OCI-LY7 (cell line): ENCODE measurements around the gene ABCA7. TPM values are rescaled to one million over a fixed set of nuclear protein-coding genes. Genes with fewer than 3 reads are reported as not detected.

Experiments used
- BruUV-seq: library from RNA; stranded (reverse); fragments of 400-500 nt; replicated peaks from 2 replicates; lab custom pipeline; 2021; lab: Mats Ljungman, UMichigan
- CTCF ChIA-PET: fragments of 300-600 bp; sonication (Branson Sonifier 250); formaldehyde crosslinking; loops from one replicate; lab custom pipeline; 2022; ENCODE audit warnings: antibody characterized with exemption; ENCODE audit not compliant: unreplicated experiment; lab: Charles Lee
- POLR2A ChIA-PET: fragments of 300-600 bp; sonication (Branson Sonifier 250); formaldehyde crosslinking; loops from one replicate; lab custom pipeline; 2022; ENCODE audit warnings: antibody characterized with exemption; lab: Charles Lee
- DNase-seq: peaks from one replicate; pipeline ENCODE4 v3.0.0-alpha.2; 2015; ENCODE audit warnings: low spot score
- H2AFZ ChIP-seq: fragments of 200-600 bp; sonication (generic), shearing (Covaris generic); 2 replicates; pipeline ENCODE4 v1.6.1; 2014; ENCODE audit warnings: mild to moderate bottlenecking, antibody characterized with exemption, low read length, moderate library complexity
- H3K27ac ChIP-seq: fragments of 200-600 bp; sonication (generic); 2 replicates; pipeline ENCODE4 v1.5.1; 2014; ENCODE audit warnings: mixed run types, low read depth, mild to moderate bottlenecking, moderate library complexity, low read length, inconsistent platforms; ENCODE audit not compliant: poor library complexity, severe bottlenecking
- H3K36me3 ChIP-seq: fragments of 200-600 bp; sonication (generic); 2 replicates; pipeline ENCODE4 v1.6.1; 2014; ENCODE audit warnings: mild to moderate bottlenecking, antibody characterized with exemption, low read length, moderate library complexity, mixed read lengths; ENCODE audit not compliant: insufficient read depth
- H3K4me1 ChIP-seq: fragments of 200-600 bp; sonication (generic); 2 replicates; pipeline ENCODE4 v1.5.1; 2014; ENCODE audit warnings: mild to moderate bottlenecking, low read length; ENCODE audit not compliant: insufficient read depth, poor library complexity, severe bottlenecking
- H3K4me2 ChIP-seq: fragments of 200-600 bp; sonication (generic); 2 replicates; pipeline ENCODE4 v1.6.1; 2014; ENCODE audit warnings: mild to moderate bottlenecking, low read length
- H3K4me3 ChIP-seq: fragments of 200-600 bp; sonication (generic); 2 replicates; pipeline ENCODE4 v1.5.1; 2014; ENCODE audit warnings: mild to moderate bottlenecking, low read depth, low read length; ENCODE audit not compliant: poor library complexity, severe bottlenecking
- H3K79me2 ChIP-seq: fragments of 200-600 bp; sonication (generic); 2 replicates; pipeline ENCODE4 v1.6.1; 2016; ENCODE audit warnings: low read depth, mild to moderate bottlenecking, low read length, moderate library complexity, mixed read lengths; ENCODE audit not compliant: insufficient read depth
- H3K9me2 ChIP-seq: fragments of 200-600 bp; sonication (generic); 2 replicates; pipeline ENCODE4 v1.6.1; 2016; ENCODE audit warnings: mild to moderate bottlenecking, low read length, mixed read lengths; ENCODE audit not compliant: insufficient read depth
- H3K9me3 ChIP-seq: fragments of 200-600 bp; sonication (generic); 2 replicates; pipeline ENCODE4 v1.6.1; 2014; ENCODE audit warnings: mild to moderate bottlenecking, mixed run types, low read length, mixed read lengths
- H4K20me1 ChIP-seq: fragments of 200-600 bp; sonication (generic); 2 replicates; pipeline ENCODE4 v1.6.1; 2014; ENCODE audit warnings: mild to moderate bottlenecking, antibody characterized with exemption, low read length, moderate library complexity, mixed read lengths; ENCODE audit not compliant: insufficient read depth
- CTCF ChIP-seq: fragments of 200-600 bp; sonication (generic); conservative IDR thresholded peaks from 2 replicates; pipeline ENCODE4 v1.5.1; 2014; ENCODE audit warnings: mild to moderate bottlenecking, antibody characterized with exemption, low read length, moderate library complexity, mixed read lengths
- EZH2phosphoT487 ChIP-seq: fragments of 200-600 bp; sonication (generic); IDR thresholded peaks from 2 replicates; pipeline ENCODE4 v1.6.1; 2018; ENCODE audit warnings: low read depth, borderline replicate concordance, mild to moderate bottlenecking, mixed run types, antibody characterized with exemption, low read length, moderate library complexity, mixed read lengths
- intact Hi-C: fragments of 100-400 bp; cut with micrococcal nuclease; formaldehyde crosslinking; loops from one replicate; pipeline ENCODE4 v1.10.0; 2022; ENCODE audit not compliant: unreplicated experiment
- total RNA-seq, 2 experiments: library from RNA; depleted of rRNA in 1 of 2; stranded (reverse); fragments of >200 nt in 1 of 2; shearing (Covaris generic) in 1 of 2; gene quantifications; 2 replicates each; pipeline ENCODE4 v1.2.3, GENCODE V29; 2014 to 2022

The ABCA7 gene
- total RNA-seq, 2 experiments from 2014 or later: 43.3 to 66.6 TPM

- Histone ChIP-seq H3K4me3 (no peak overlapping the region), H3K36me3 (peaks cover 78% of the 10 kb centered on the region), H3K4me1 (peaks cover 63% of the 10 kb centered on the region), H3K9me2 (no peaks in the 10 kb centered on the region), H4K20me1 (no peaks in the 10 kb centered on the region), H3K79me2 (peaks cover 25% of the 10 kb centered on the region), H3K9me3 (no peaks in the 10 kb centered on the region), H3K4me2 (no peak overlapping the region), H3K27ac (no peak overlapping the region), H2AFZ (no peak overlapping the region)
- no peak for DNase-seq
- ChIA-PET POLR2A (no interaction called here), CTCF (no interaction called here)
- intact Hi-C loops: no loop called here
- TF ChIP-seq CTCF (no peak), EZH2phosphoT487 (no peak)
- BruUV-seq: no TSS peak
Measured at GRCh38 chr19:1073063-1073955, 33.4 kb downstream of the ABCA7 start.

- no peaks in the 10 kb centered on the region for H3K9me2 ChIP-seq
- peaks cover 18% of the 10 kb centered on the region; the same call in 1 of the 2 replicates for H3K79me2 ChIP-seq
- H2AFZ ChIP-seq: no peak overlapping the region
- intact Hi-C loops: no loop called here
- no peaks in the 10 kb centered on the region for H4K20me1 ChIP-seq
- peak overlapping the region; percentile 60 for H3K4me2 ChIP-seq
- ChIA-PET POLR2A (interaction anchor here (0.6 to 2.3 kb wide), 4 partner anchors 9 to 47 kb away, joined by 3 to 6 read pairs (median 5); partner anchors contain the start of gene CNN2), CTCF (interaction anchor here (0.5 kb wide), 1 partner anchor 39 kb away, joined by 6 read pairs; no protein-coding TSS in a partner anchor)
- peak overlapping the region; percentile 50 for H3K27ac ChIP-seq
- peak overlapping the region; percentile 43 for H3K4me3 ChIP-seq
- no TSS peak for BruUV-seq
- TF ChIP-seq CTCF: no peak
- no peak for TF ChIP-seq EZH2phosphoT487
- H3K4me1 ChIP-seq: peaks cover 59% of the 10 kb centered on the region
- DNase-seq: no peak
- peaks cover 77% of the 10 kb centered on the region for H3K36me3 ChIP-seq
- no peaks in the 10 kb centered on the region for H3K9me3 ChIP-seq
Measured at GRCh38 chr19:1073956-1074517, 34.1 kb downstream of the ABCA7 start.
